HUES64 (cell line): ENCODE measurements around the gene FBP2.
"Not testable (repeated sequence)": the region's sequence is repeated elsewhere in the genome, so short reads cannot be mapped to it uniquely, and the experiment has no call there.

ENCODE experiments used
- H3K27ac ChIP-seq: 2 replicates; pipeline ENCODE4 v1.7.0; 2013; ENCODE audit warnings: low read depth, low read length, inconsistent platforms
- H3K27me3 ChIP-seq: 2 replicates; pipeline ENCODE4 v1.6.1; 2013; ENCODE audit warnings: mild to moderate bottlenecking, low read length; ENCODE audit not compliant: insufficient read depth
- H3K36me3 ChIP-seq: 2 replicates; pipeline ENCODE4 v1.6.1; 2013; ENCODE audit warnings: mild to moderate bottlenecking, low read length; ENCODE audit not compliant: insufficient read depth
- H3K4me1 ChIP-seq: 2 replicates; pipeline ENCODE4 v1.6.1; 2013; ENCODE audit warnings: mild to moderate bottlenecking, low read length, moderate library complexity; ENCODE audit not compliant: insufficient read depth
- H3K4me3 ChIP-seq: 2 replicates; pipeline ENCODE4 v1.5.1; 2013; ENCODE audit warnings: mild to moderate bottlenecking, low read length, moderate library complexity
- H3K9ac ChIP-seq: 2 replicates; pipeline ENCODE4 v1.6.1; 2013; ENCODE audit warnings: mild to moderate bottlenecking, low read depth, low read length
- H3K9me3 ChIP-seq: 2 replicates; pipeline ENCODE4 v1.6.1; 2013; ENCODE audit warnings: low read depth, low read length; ENCODE audit not compliant: insufficient read depth
- WGBS: fragments of 150-250, 120-280 bp; methylation state at CpG from one replicate; pipeline ENCODE4 v1.1.7; 2013; ENCODE audit warnings: missing lambda C conversion rate; 5-methylcytosine and 5-hydroxymethylcytosine counted together

The FBP2 gene

DNA sequence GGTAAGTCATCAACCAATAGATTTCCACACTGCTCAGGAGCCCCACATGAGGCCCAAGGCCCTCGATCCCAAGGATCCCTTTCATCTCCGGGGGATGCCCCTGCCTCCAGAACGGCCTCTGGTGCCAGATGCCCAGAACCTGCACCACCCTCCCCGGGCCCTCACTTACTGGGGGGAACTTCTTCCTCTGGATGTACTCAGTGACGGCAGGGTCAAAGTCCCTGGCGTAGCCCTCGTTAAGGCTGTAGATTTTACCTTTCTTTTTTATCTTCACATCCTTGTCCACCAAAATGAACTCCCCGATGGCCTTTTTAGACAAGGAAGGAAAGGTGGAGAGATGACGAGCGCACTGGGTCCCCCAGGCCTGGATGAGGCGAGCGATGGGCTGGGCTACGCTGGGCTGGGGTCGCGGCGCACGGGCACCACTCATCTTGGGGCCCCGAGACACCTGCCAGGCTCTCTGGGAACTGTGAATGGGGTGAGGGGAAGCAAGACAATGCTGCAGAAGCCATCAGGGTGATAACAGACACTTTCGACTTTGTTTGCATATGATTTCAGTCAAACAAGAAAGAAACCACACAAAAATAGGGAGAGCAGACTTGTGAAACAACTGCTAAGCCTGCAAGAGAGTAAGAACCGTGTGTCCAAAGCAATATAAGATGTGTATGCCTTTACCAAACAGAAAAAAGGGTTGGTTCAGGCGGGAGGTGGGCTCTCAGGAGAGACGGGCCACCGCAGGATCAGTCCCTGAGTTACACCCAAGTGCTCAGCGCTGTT lies 13.2 kb upstream of the FBP2 start:
- 83% methylated on average over 24 of the region's 24 CpGs for WGBS
- H3K9ac ChIP-seq = no peak overlapping the region
- H3K27me3 ChIP-seq = no peaks in the 10 kb centered on the region
- H3K9me3 ChIP-seq = no peaks in the 10 kb centered on the region
- H3K4me3 ChIP-seq = no peak overlapping the region
- H3K4me1 ChIP-seq = peaks cover 17% of the 10 kb centered on the region
- no peak overlapping the region for H3K27ac ChIP-seq
- no peaks in the 10 kb centered on the region for H3K36me3 ChIP-seq

DNA sequence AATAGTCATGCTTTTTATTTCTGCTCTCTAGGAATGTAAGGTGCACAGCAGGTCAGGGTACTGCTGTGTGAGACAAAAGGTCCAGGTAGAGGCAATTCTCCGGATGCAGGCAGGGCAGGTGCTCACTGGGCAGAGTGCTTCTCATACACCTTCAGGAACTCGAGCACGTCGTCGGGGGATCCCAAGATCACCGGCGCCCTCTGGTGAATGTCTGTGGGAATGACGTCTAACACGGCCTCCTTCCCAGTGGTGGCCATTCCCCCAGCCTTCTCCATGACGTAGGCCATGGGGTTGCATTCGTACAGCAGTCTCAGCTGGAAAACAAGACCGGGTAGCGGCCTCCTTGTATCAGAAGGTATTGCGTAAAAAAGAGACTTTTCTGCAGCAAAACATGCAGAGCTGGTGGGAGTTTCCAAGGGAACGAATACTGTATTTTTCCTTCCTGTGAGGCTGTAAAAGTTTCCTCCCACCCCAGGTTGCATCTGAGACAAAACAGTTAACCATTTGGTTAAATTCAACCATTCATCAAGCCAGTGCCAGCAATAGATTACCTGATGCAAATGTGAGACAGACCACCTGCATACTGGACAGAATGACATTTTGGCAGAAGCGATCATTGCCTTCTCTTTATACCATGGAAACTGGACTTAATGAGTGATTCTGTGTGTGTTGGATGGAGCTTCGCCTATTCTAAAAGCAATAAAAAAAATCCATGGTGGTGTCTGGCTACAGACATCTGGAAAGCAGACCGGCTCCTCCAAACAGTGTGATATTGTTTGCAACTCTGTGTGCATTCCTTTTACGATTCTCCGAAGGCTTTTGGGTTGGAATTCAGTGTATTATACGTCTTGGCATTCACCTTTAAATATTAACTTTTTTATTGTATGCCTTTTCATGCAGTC lies 9.9 kb upstream of the FBP2 start:
- H3K4me1 ChIP-seq = peaks cover 17% of the 10 kb centered on the region
- WGBS = 40% methylated on average over 21 of the region's 21 CpGs
- no peaks in the 10 kb centered on the region for H3K27me3 ChIP-seq
- H3K36me3 ChIP-seq = no peaks in the 10 kb centered on the region
- no peak overlapping the region for H3K27ac ChIP-seq
- H3K4me3 ChIP-seq = no peak overlapping the region
- no peak overlapping the region for H3K9ac ChIP-seq
- H3K9me3 ChIP-seq = no peaks in the 10 kb centered on the region

DNA sequence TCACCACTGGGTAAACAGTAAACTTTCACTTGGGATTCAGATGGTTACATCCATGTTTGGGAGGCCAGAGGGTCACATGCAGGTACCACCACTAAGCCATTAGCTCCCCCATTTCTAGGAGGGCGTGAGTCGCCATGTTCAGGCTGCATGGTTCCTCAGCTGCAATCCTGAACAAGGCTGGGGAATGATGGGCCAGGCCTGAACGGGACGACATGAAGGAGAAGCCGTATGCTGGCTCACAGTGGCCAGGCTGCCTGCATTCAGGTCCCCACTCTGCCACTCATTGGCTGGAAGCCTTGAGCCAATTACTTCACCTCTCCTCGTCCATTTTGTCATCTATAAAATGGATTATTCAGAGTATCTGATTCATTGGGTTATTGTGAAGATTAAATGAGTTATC lies 9.0 kb upstream of the FBP2 start:
- 94% methylated on average over 5 of the region's 6 CpGs for WGBS
- H3K9ac ChIP-seq = no peak overlapping the region
- H3K9me3 ChIP-seq = no peaks in the 10 kb centered on the region
- no peaks in the 10 kb centered on the region for H3K27me3 ChIP-seq
- H3K36me3 ChIP-seq = no peaks in the 10 kb centered on the region
- peaks cover 10% of the 10 kb centered on the region for H3K4me1 ChIP-seq
- H3K27ac ChIP-seq = no peak overlapping the region
- no peak overlapping the region for H3K4me3 ChIP-seq

DNA sequence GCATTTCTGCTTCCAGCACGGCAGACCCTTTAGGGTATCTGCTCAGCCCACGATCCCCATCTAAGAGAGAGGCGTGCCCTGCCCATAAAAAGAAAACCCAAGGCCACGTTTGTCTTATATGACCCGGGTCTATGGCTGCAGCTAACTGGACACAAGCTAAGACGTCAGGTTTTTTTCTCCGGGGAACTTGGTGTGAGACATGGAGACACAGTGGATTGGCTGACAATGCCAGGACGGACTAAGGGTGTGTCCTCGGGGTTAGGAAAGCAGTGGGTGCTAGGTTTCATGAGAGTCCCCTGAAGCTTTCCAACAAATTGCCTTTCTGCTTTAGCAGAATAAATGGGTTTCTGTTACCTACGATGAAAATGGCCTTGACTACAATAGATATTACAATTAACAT lies 7.1 kb upstream of the FBP2 start:
- WGBS = 81% methylated on average over 9 of the region's 10 CpGs
- no peaks in the 10 kb centered on the region for H3K36me3 ChIP-seq
- H3K9ac ChIP-seq = no peak overlapping the region
- H3K4me3 ChIP-seq = no peak overlapping the region
- H3K27ac ChIP-seq = no peak overlapping the region
- peaks cover 3% of the 10 kb centered on the region; the same call in 1 of the 2 replicates for H3K4me1 ChIP-seq
- H3K9me3 ChIP-seq = no peaks in the 10 kb centered on the region
- H3K27me3 ChIP-seq = no peaks in the 10 kb centered on the region

DNA sequence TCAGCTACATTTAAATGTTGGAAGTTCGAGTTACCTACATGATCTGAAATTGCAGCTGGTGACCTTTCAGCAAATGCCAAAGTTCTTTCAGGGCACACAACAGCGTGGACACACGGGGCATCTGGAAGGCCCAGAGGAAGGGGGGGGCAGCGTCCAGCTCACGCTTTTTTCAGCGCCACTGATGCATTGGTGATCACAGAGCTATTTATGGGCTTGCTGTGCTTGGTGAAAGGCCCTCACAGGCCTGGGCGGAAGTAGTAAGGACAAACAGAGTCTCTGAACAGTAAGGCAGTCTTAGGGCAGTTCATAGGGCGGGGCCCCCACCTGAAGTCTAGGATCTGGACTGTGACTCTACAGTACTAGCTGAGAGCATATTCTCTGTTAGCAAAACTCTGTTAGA lies 6.6 kb upstream of the FBP2 start:
- H3K27ac ChIP-seq = no peak overlapping the region
- no peak overlapping the region for H3K9ac ChIP-seq
- no peak overlapping the region for H3K4me3 ChIP-seq
- 93% methylated on average over 8 of the region's 8 CpGs for WGBS
- H3K36me3 ChIP-seq = no peaks in the 10 kb centered on the region
- no peaks in the 10 kb centered on the region for H3K9me3 ChIP-seq
- H3K4me1 ChIP-seq = peaks cover 3% of the 10 kb centered on the region; the same call in 1 of the 2 replicates
- no peaks in the 10 kb centered on the region for H3K27me3 ChIP-seq

DNA sequence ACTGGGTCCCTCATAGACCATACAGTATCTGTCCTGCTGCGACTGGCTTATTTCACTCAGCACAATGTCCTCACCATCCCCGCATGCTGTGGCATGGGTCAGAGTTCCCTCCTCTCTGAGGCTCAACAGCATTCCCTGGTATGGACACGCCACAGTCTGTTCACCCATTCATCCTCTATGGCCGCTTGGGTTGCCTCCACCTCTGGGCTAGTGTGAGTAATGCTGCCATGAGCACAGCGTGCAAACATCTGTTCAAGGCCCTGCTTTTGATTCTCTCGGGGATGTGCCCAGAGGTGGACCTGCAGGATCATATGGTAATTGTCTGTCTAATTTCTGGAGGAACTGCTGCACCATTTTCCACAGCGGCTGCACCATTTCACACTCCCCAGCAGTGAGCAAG lies 5.5 kb upstream of the FBP2 start:
- Histone ChIP-seq H3K9ac (no peak overlapping the region), H3K9me3 (no peaks in the 10 kb centered on the region), H3K4me1 (peaks cover 3% of the 10 kb centered on the region; the same call in 1 of the 2 replicates), H3K36me3 (no peaks in the 10 kb centered on the region), H3K27me3 (no peaks in the 10 kb centered on the region), H3K4me3 (no peak overlapping the region), H3K27ac (no peak overlapping the region)
- WGBS = 80% methylated on average over 7 of the region's 7 CpGs

DNA sequence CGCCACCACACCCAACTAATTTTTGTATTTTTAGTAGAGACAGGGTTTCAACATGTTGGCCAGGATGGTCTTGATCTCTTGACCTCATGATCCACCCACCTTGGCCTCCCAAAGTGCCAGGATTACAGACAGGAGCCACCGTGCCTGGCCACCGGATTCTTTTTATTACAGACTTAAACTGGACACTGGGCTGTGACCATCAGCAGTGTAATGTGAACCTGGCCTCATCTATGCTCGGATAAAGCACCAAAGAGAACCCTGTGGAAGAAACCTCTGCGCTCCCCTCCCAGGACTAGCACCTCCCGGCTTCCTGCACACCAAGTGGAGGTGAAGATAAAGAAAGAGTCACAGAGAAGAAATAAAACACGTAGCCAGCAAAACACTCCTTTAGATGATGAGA lies 941 bp downstream of the FBP2 start:
- H3K27ac ChIP-seq, H3K4me3 ChIP-seq, H3K9me3 ChIP-seq, H3K9ac ChIP-seq, H3K4me1 ChIP-seq, H3K36me3 ChIP-seq, H3K27me3 ChIP-seq: not testable (repeated sequence)
- 60% methylated on average over 6 of the region's 7 CpGs for WGBS

DNA sequence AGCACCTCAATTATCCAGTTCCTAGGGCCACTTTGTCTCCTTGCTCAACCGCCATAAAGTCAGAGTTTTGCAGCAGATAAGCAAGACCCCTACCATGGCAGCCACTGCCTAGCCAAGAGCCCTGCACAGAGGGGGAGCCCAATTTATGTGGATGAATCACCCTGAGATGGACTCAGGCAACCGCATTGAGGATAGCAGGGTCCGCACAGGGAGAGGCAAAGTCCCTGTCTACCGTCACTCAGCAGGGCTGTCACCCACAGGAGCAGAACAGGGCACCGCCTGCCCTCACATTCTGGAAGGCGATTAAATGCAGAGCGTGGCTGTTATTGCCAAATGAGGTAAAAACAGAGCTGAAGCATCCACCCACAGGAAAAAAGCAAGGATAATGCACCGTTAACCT lies 1.7 kb downstream of the FBP2 start:
- Histone ChIP-seq H3K4me1 (no peaks in the 10 kb centered on the region), H3K9ac (no peak overlapping the region), H3K27me3 (no peaks in the 10 kb centered on the region), H3K9me3 (no peaks in the 10 kb centered on the region), H3K27ac (no peak overlapping the region), H3K4me3 (no peak overlapping the region), H3K36me3 (no peaks in the 10 kb centered on the region)
- WGBS = 94% methylated on average over 8 of the region's 8 CpGs

DNA sequence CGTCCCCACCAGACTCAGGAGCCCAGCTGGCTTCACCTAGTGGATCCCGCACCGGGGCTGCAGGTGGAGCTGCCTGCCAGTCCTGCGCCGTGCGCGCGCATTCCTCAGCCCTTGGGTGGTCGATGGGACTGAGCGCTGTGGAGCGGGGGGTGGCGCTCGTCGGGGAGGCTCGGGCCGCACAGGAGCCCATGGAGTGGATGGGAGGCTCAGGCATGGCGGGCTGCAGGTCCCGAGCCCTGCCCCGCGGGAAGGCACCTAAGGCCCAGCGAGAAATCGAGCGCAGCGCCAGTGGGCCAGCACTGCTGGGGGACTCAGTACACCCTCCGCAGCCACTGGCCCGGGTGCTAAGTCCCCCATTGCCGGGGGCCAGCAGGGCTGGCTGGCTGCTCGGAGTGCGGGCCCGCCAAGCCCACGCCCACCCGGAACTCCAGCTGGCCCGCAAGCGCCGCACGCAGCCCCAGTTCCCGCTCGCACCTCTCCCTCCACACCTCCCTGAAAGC lies 2.5 kb downstream of the FBP2 start:
- H3K4me3 ChIP-seq = not testable (repeated sequence)
- WGBS = 93% methylated on average over 34 of the region's 38 CpGs

DNA sequence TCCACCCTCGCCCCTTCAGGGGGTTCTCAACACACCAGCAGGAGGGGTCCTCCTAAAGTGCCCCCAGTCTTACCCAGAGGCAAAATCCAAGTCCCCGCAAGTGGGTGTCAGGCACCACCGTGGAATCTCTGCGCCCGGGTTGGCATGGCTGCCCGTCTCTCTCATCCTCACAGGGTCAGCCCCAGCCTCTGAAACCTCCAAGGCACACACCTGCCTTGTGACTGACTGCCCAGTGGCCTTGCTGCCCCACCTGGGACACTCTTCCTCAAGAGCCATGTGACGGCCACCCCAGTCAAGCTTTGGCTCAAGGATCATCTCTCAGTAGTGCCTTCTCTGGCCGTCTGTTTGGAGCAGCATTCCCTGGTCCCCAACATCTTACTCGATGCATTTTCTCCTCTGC lies 4.9 kb downstream of the FBP2 start:
- H3K27ac ChIP-seq = no peak overlapping the region
- H3K27me3 ChIP-seq = no peaks in the 10 kb centered on the region
- 95% methylated on average over 9 of the region's 9 CpGs for WGBS
- no peaks in the 10 kb centered on the region for H3K4me1 ChIP-seq
- no peak overlapping the region for H3K9ac ChIP-seq
- H3K9me3 ChIP-seq = no peaks in the 10 kb centered on the region
- H3K36me3 ChIP-seq = no peaks in the 10 kb centered on the region
- no peak overlapping the region for H3K4me3 ChIP-seq

More for the DNA sequence above, 2.5 kb downstream of the FBP2 start:
- not testable (repeated sequence) for H3K27me3 ChIP-seq, H3K4me1 ChIP-seq, H3K27ac ChIP-seq, H3K9me3 ChIP-seq, H3K36me3 ChIP-seq, H3K9ac ChIP-seq

DNA sequence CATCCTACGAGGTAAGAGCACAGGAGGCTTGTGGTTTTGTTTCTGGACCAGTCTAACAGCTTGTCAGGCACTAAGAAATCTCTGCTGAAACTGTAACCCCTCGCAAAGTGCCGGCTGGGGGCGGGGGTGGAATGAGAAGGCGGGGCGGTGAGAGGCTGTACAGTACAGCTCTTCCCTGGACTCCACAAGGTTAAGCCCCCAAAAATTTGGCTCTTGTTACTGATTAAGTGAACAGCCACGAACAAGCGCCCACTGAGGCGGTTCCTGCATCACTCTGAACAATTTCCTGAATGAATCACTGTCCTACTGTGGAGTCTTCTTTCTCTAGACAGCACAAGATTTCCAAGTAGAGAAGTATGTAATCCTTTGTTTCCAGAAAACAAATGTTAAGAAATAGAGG lies 6.8 kb downstream of the FBP2 start:
- H3K9me3 ChIP-seq = no peaks in the 10 kb centered on the region
- H3K36me3 ChIP-seq = no peaks in the 10 kb centered on the region
- H3K9ac ChIP-seq = no peak overlapping the region
- no peak overlapping the region for H3K27ac ChIP-seq
- no peaks in the 10 kb centered on the region for H3K4me1 ChIP-seq
- no peaks in the 10 kb centered on the region for H3K27me3 ChIP-seq
- 94% methylated on average over 9 of the region's 9 CpGs for WGBS
- no peak overlapping the region for H3K4me3 ChIP-seq
